ENCODE data around the gene MOB3C.

The MOB3C gene

DNA sequence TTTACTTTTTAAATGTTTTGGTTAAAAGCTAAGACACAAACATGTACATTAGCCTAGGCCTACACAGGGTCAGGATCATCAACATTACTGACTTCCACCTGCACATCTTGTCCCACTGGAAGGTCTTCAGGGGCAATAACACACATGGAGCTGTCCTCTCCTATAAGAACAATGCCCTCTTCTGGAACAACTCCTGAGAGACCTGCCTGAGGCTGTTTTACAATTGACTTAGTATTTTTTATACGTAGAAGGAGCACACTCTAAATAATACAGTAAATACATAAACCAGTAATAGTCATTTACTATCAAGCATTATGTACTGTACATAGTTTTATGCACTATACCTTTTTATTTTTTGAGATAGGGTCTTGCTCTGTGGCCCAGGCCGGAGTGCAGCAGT, 14.1 kb upstream of the MOB3C start:
- no peaks in the 10 kb centered on the region for H3K27me3 ChIP-seq (ENCODE audit: control insufficient read depth, insufficient read depth, low read length)

DNA sequence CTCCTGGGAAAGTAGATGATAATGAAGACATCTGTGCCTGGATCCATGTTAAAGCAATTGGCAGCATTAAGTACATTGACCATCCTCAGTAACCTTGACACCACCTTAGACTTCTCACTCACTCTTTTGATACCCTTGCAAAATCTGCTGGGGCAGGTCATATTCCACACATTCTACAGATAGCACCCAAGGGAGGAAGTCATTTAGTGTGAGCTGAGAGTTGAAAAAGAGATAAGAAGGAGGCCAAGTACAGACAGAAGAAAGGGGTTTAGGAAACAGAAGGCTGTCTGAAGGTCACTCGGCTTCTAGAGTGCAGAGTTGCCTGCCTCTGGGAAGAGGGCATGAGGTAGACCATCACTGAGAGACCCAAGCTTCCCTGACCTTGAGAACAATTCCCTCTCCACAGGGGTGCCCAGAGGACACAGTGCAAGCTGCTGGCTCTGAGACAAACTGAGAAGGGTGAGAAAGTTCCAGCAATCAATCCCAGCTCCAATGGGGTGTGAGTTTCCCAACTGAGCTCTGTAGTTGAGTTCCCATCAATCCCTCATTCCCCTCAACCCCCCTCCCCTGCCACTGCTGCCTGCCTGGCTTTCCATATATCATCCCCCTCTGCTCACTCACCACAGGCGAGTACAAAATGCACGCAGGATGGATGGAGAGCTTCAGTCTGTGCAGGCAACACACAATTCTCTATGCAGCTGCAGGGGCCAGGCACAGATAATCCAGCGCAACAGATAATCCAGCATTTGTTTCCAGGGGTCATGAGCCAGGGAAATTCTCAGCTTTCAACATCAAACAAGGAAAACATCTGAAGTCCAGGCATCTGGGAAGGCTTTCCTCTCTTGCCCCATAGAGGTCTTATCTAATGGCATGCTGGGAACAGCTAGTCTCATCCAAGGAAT, 7.4 kb upstream of the MOB3C start:
- no peaks in the 10 kb centered on the region for H3K4me1 ChIP-seq (ENCODE audit: control insufficient read depth, insufficient read depth, low read length)
- H3K9ac ChIP-seq (ENCODE audit: low read length): no peak overlapping the region
- H3K27ac ChIP-seq (ENCODE audit: low read depth, low read length): no peak overlapping the region
- no peak overlapping the region for H3K4me3 ChIP-seq (ENCODE audit: low read length)
- no peaks in the 10 kb centered on the region for H3K36me3 ChIP-seq (ENCODE audit: control insufficient read depth, insufficient read depth, low read length)
- H3K27me3 ChIP-seq (ENCODE audit: control insufficient read depth, insufficient read depth, low read length): no peaks in the 10 kb centered on the region

More for the DNA sequence above, 14.1 kb upstream of the MOB3C start:
- Histone ChIP-seq H3K36me3 (ENCODE audit: control insufficient read depth, insufficient read depth, low read length) (peaks cover 13% of the 10 kb centered on the region), H3K4me1 (ENCODE audit: control insufficient read depth, insufficient read depth, low read length) (no peaks in the 10 kb centered on the region), H3K27ac (ENCODE audit: low read depth, low read length) (no peak overlapping the region), H3K4me3 (ENCODE audit: low read length) (no peak overlapping the region), H3K9ac (ENCODE audit: low read length) (no peak overlapping the region)

DNA sequence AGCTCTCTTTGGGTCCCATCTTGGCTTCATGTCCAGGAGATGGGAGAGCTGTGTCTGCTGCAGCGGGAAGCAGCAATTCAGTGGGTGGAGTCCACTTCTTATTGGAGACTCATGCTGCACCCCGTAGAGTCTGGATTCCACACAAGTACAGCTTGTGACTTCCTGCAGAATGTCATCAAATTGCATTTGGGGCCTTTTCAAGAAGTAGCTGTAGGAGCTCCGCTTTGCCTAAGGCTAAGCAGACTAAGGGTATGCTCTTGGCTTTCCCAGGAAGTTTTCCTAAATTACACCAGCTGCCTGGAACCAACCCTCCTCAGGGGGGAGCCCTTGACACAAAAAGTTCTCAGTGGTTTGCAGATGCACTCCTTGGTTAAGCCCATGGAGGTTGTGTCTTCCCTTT, 5.7 kb upstream of the MOB3C start:
- no peaks in the 10 kb centered on the region for H3K36me3 ChIP-seq (ENCODE audit: control insufficient read depth, insufficient read depth, low read length)

GRCh38 chr1:46621930-46622329, 5.3 kb upstream of the MOB3C start:
- H3K4me1 ChIP-seq (ENCODE audit: control insufficient read depth, insufficient read depth, low read length): no peaks in the 10 kb centered on the region
- H3K36me3 ChIP-seq (ENCODE audit: control insufficient read depth, insufficient read depth, low read length): no peaks in the 10 kb centered on the region
- no peak overlapping the region for H3K27ac ChIP-seq (ENCODE audit: low read depth, low read length)
- no peaks in the 10 kb centered on the region for H3K27me3 ChIP-seq (ENCODE audit: control insufficient read depth, insufficient read depth, low read length)
- H3K4me3 ChIP-seq (ENCODE audit: low read length): no peak overlapping the region
- H3K9ac ChIP-seq (ENCODE audit: low read length): no peak overlapping the region

More for the DNA sequence above, 5.7 kb upstream of the MOB3C start:
- Histone ChIP-seq H3K9ac (ENCODE audit: low read length) (no peak overlapping the region), H3K27me3 (ENCODE audit: control insufficient read depth, insufficient read depth, low read length) (no peaks in the 10 kb centered on the region), H3K4me3 (ENCODE audit: low read length) (no peak overlapping the region), H3K4me1 (ENCODE audit: control insufficient read depth, insufficient read depth, low read length) (no peaks in the 10 kb centered on the region), H3K27ac (ENCODE audit: low read depth, low read length) (no peak overlapping the region)

DNA sequence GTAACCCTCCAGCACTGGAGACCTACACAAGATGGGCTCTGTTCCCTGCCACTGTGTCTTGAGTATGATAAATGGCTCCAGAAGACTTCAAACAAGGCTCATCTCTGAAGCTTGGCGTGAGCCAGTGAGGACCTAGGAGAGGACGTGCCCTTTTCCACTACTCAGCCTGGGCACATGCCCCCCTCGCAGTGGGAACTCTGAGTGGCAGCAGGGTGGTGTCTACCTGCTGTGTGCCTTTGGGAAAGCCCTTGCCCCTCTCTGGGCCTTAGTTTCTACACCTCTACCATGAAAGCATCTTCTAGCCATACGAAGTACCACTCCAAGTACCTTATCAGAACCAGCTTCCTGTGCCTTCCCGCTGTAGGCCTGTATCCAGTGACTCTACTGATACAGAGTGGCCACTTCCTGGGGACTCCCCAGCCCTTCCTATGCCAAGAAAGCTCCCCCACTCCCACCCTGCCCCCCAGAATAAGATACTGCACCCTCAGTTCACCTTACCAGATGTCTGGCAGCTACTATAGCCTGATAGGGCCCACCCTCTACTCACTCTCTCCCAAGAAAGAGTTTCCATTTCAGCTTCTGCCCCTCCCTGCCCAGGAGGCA, 3.1 kb upstream of the MOB3C start:
- H3K36me3 ChIP-seq (ENCODE audit: control insufficient read depth, insufficient read depth, low read length): no peaks in the 10 kb centered on the region
- H3K27ac ChIP-seq (ENCODE audit: low read depth, low read length): no peak overlapping the region
- H3K4me1 ChIP-seq (ENCODE audit: control insufficient read depth, insufficient read depth, low read length): peaks cover 8% of the 10 kb centered on the region
- no peaks in the 10 kb centered on the region for H3K27me3 ChIP-seq (ENCODE audit: control insufficient read depth, insufficient read depth, low read length)
- no peak overlapping the region for H3K4me3 ChIP-seq (ENCODE audit: low read length)
- H3K9ac ChIP-seq (ENCODE audit: low read length): no peak overlapping the region

DNA sequence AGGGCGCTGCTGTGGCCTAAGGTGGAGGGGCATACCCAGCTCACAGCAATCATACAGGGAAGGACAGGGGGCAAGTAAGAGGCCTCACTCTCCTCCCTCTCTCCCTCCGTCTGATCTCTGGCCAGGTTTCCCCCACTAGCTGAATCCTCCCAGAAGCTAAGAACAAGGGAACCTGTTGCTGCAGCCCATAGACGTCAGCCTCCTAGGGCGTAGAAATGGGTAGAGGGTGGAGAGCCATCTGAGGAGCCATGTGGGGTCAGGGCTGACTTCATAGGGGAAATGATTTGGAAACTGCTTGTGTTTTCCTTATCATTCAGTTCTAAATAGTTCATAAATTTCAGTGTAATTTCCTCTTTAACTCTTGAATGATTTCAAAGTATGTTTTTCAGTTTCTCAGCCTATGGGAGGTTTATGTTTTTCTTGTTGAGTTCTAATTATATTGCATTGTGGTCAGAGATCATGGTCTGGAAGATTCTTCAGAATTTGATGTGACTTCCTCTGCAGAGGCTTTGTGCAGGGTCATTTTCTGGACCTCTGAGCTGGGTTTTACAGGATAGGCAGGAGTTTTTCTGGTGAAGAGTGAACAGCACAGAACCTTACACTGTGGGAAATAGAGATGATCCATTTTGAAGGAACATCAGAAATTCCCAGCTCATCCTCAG, 2.3 kb upstream of the MOB3C start:
- no peak overlapping the region for H3K9ac ChIP-seq (ENCODE audit: low read length)
- no peaks in the 10 kb centered on the region for H3K27me3 ChIP-seq (ENCODE audit: control insufficient read depth, insufficient read depth, low read length)
- peaks cover 15% of the 10 kb centered on the region for H3K4me1 ChIP-seq (ENCODE audit: control insufficient read depth, insufficient read depth, low read length)
- no peak overlapping the region for H3K27ac ChIP-seq (ENCODE audit: low read depth, low read length)
- no peaks in the 10 kb centered on the region for H3K36me3 ChIP-seq (ENCODE audit: control insufficient read depth, insufficient read depth, low read length)
- H3K4me3 ChIP-seq (ENCODE audit: low read length): no peak overlapping the region

DNA sequence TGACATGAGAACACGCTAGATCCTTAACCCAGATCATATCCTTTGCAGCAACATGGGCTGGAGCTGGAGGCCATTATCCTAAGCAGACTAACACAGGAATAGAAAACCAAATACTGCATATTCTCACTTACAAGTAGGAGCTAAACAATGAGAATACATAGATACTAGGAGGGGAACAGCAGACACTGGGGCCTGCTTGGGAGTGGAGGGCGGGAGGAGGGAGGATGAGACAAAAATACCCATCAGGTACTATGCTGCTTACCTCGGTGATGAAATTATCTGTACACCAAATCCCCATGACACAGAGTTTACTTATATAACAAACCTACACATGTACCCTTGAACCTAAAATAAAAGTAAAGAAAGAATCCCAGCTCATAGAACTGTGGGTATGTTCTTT, 1.2 kb upstream of the MOB3C start:
- Histone ChIP-seq H3K4me1 (ENCODE audit: control insufficient read depth, insufficient read depth, low read length) (peaks cover 21% of the 10 kb centered on the region), H3K36me3 (ENCODE audit: control insufficient read depth, insufficient read depth, low read length) (no peaks in the 10 kb centered on the region), H3K27me3 (ENCODE audit: control insufficient read depth, insufficient read depth, low read length) (no peaks in the 10 kb centered on the region)

GRCh38 chr1:46617108-46617800, 643 bp upstream of the MOB3C start:
- peak overlapping the region; percentile 20 for H3K9ac ChIP-seq (ENCODE audit: low read length)
- peak overlapping the region; percentile 86 for H3K4me3 ChIP-seq (ENCODE audit: low read length)
- H3K27me3 ChIP-seq (ENCODE audit: control insufficient read depth, insufficient read depth, low read length): no peaks in the 10 kb centered on the region
- H3K36me3 ChIP-seq (ENCODE audit: control insufficient read depth, insufficient read depth, low read length): no peaks in the 10 kb centered on the region
- peak overlapping the region; percentile 88 for H3K27ac ChIP-seq (ENCODE audit: low read depth, low read length)
- peaks cover 21% of the 10 kb centered on the region for H3K4me1 ChIP-seq (ENCODE audit: control insufficient read depth, insufficient read depth, low read length)

More for the DNA sequence above, 1.2 kb upstream of the MOB3C start:
- Histone ChIP-seq H3K4me3 (ENCODE audit: low read length) (no peak overlapping the region), H3K27ac (ENCODE audit: low read depth, low read length) (no peak overlapping the region), H3K9ac (ENCODE audit: low read length) (no peak overlapping the region)

DNA sequence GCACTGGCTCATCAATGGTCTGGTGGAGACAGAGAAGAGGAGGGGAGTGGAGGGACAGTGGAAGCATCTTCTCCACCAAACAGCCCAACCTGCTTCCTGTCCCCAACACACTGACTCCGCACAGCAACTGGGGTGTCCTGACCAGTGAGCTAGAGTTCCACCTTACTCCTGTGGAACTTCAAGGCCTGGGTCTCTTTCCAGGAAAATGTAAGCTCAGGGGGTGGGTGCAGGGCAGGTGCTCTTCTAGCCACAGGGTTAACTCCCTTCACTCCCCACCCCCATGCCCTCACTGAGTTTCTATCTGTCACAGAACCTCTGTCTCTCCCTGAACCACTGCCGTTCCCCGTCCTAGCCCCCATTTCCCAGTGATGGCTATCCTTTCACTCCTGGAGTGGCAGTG, 876 bp downstream of the MOB3C start:
- Histone ChIP-seq H3K36me3 (ENCODE audit: control insufficient read depth, insufficient read depth, low read length) (no peaks in the 10 kb centered on the region), H3K27me3 (ENCODE audit: control insufficient read depth, insufficient read depth, low read length) (no peaks in the 10 kb centered on the region), H3K27ac (ENCODE audit: low read depth, low read length) (peak overlapping the region; percentile 88), H3K4me1 (ENCODE audit: control insufficient read depth, insufficient read depth, low read length) (peaks cover 29% of the 10 kb centered on the region), H3K9ac (ENCODE audit: low read length) (peak overlapping the region; percentile 54), H3K4me3 (ENCODE audit: low read length) (peak overlapping the region; percentile 86)

DNA sequence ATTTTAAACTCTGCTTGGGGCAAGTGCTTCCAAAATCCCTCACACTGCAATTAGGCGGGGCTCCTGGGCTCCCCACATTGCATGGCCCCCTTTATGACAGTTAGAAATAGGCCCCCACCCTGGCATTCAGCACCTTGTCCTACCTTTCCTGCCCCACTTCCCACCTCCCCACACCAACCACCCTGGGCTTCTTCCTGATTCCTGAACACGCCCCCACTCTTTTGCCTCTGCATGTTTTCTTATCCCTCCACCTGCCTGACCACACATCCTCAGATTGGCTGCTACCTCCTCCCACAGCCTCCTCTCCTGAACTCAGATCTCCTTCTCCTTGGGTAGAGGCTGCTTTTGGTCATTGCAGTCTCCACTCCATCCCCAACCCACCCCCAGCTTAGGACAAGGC, 1.5 kb downstream of the MOB3C start:
- Histone ChIP-seq H3K36me3 (ENCODE audit: control insufficient read depth, insufficient read depth, low read length) (no peaks in the 10 kb centered on the region), H3K9ac (ENCODE audit: low read length) (no peak overlapping the region), H3K4me1 (ENCODE audit: control insufficient read depth, insufficient read depth, low read length) (peaks cover 29% of the 10 kb centered on the region), H3K4me3 (ENCODE audit: low read length) (peak overlapping the region; percentile 86), H3K27ac (ENCODE audit: low read depth, low read length) (peak overlapping the region; percentile 3), H3K27me3 (ENCODE audit: control insufficient read depth, insufficient read depth, low read length) (no peaks in the 10 kb centered on the region)

- Histone ChIP-seq H3K9ac (ENCODE audit: low read length) (no peak overlapping the region), H3K27me3 (ENCODE audit: control insufficient read depth, insufficient read depth, low read length) (no peaks in the 10 kb centered on the region), H3K36me3 (ENCODE audit: control insufficient read depth, insufficient read depth, low read length) (no peaks in the 10 kb centered on the region), H3K27ac (ENCODE audit: low read depth, low read length) (peak overlapping the region; percentile 62), H3K4me1 (ENCODE audit: control insufficient read depth, insufficient read depth, low read length) (peaks cover 29% of the 10 kb centered on the region), H3K4me3 (ENCODE audit: low read length) (no peak overlapping the region)
These were observed 2.0 kb downstream of the MOB3C start for GRCh38 chr1:46614604-46614984.

Measured in rectal smooth muscle tissue (tissue), 1 donor.